Omental fat pad (tissue), 4 donors: ENCODE results near the gene SLC2A9. TPM values are rescaled to one million over a fixed set of nuclear protein-coding genes. Genes with fewer than 3 reads are reported as not detected.

Source experiments
- ATAC-seq: fragments of 150-250 bp; one replicate; pipeline ENCODE4 v1.9.1; 2016; ENCODE audit warnings: mild to moderate bottlenecking, moderate library complexity; ENCODE audit not compliant: low FRiP score
- DNase-seq: peaks from one replicate; pipeline ENCODE4 v3.0.0-alpha.2; 2019; ENCODE audit warnings: low spot score
- CTCF ChIP-seq, 3 donors: fragments of 450-650 bp; IDR thresholded peaks; one replicate each; pipeline ENCODE4 v1.5.1; 2016 to 2017; ENCODE audit warnings: antibody characterized with exemption in 3 of 3, mild to moderate bottlenecking in 3 of 3, moderate library complexity in 2 of 3
- total RNA-seq, 4 donors: library from RNA; depleted of rRNA; stranded (reverse); fragments of >200 nt; gene quantifications; one replicate each; pipeline ENCODE4 v1.1.0, GENCODE V29; 2016

Gene SLC2A9
- total RNA-seq, 4 donors from 2014 or later = 4.7 to 8.5 (median 7.3) TPM

DNA sequence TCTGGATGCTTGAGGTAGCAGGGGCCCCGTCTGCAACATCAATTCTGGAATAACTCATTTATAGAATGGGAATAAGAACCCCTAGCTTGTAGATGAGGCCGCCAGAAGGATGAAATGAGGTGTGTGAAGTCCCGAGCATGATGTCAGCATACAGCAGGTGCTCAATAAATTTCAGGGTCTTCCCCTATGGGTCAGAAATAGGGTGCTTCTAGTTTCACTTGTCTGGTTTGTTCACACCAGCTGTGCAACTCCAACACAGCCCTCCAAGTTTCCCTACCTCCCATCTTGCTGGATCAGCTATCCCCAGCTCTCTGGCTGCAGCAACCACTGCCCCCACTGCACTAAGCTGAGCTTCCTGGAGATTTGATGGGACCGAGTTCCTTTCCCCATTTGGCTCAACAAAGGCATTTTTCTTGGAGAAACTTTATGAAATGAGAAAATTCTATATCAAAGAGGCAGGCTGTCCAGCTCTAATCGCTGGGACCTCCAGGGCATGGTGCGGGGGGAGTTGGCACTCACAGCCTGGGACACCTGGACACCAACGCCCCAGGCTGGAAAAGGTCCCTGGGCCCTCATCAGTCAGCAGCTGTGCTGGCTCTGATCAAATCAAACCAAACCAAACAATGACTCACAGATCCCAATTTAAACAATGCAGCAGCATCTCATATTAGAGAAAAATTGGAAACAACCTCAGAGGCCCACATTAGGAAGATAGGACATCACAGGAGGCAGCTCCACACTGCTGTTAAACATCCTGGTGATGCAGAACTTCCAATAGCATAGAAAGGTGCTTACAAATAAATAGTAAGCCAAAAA is 13.3 kb downstream of the SLC2A9 start:
- no peak for TF ChIP-seq CTCF (IDR thresholded peaks at IDR 0.05)
- DNase-seq (no peak), ATAC-seq (no peak)

DNA sequence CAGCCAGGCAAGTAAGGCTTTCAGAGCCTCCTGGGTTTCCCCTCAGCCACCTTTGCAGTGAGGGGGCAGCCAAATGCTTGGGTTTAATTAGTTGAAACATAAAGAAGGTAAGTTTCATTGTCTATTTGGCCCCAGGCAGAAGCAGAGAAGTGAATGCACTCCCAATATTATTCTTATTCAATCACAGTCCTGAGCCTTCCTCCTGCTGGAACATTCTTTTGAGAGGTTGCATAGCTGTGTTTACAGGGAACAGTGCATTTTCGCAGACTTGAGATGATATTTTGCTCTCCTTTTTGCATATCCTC is 13.9 kb downstream of the SLC2A9 start:
- no peak for ATAC-seq
- TF ChIP-seq CTCF (IDR thresholded peaks at IDR 0.05) = no peak
- DNase-seq = no peak

GRCh38 chr4:10006601-10007435 is 14.5 kb downstream of the SLC2A9 start:
- ATAC-seq (peak; percentile 17), DNase-seq (no peak)
- TF ChIP-seq CTCF (IDR thresholded peaks at IDR 0.05) = no peak

DNA sequence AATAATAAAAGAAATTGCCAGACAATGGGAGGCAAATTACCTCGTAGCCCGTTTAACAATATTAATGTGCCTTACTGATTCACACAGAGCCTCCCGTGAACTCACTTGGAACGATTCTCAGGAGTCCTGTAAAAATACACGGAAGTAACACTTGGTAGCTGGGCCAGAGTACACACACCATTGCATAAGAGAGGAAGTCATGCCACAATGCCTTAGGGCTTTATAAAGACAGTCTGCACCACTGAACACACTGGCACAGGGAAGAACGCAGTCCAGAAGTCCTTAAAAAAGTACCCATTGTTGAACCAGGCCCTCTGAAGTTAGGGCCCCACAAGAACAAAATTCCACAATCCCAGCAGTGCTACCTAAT is 15.1 kb downstream of the SLC2A9 start:
- TF ChIP-seq CTCF (IDR thresholded peaks at IDR 0.05) = no peak
- no peak for DNase-seq

DNA sequence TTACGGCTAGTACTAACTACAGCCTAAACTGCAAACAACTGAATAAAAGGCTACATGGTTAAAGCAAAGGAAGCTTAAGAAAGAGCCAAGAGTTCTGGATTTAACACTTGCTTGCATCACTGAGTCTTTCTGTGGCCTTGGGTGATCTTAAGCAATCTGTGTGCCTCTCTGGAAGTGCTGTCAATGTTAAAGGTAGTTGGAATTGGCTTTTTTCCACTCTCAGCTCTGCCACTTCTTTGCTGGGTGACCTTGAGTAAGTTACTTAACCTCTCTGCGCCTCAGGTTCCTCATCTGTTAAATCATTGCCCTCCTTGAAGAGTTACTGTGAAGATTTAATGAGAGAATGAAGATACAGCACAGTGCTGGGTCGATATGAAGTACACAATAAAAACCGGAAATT is 15.7 kb downstream of the SLC2A9 start:
- DNase-seq (no peak), ATAC-seq (no peak)
- TF ChIP-seq CTCF (IDR thresholded peaks at IDR 0.05) = no peak

More for the DNA sequence above, 15.1 kb downstream of the SLC2A9 start:
- ATAC-seq = peak; percentile 53

DNA sequence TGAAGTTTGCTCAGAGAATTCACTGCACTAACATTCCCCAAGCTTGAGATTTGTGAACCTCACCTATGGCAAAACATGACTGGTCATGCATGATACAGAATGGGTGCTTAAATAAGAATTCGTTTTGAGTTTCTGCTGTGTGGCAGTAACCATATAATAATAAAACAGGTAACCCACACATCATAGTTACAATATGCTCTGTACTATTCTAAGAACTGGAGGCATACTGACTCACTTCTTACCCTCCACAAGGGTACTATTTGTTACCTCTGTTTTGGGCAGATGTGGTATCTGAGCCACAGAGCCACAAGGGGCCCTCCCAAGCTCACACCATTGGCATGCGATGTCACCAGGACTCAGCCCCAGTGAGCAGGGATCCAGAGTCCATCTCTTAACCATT is 17.6 kb downstream of the SLC2A9 start:
- DNase-seq = no peak
- ATAC-seq = no peak
- no peak for TF ChIP-seq CTCF (IDR thresholded peaks at IDR 0.05)
